ENCODE measurements around the gene MTERF4.

The MTERF4 gene

GRCh38 chr2:241062389-241063092 is 39.5 kb downstream of the MTERF4 start:
- Histone ChIP-seq H3K27ac (no peak overlapping the region), H3K36me3 (replicated peaks) (no peaks in the 10 kb centered on the region), H3K4me3 (ENCODE audit: low read depth, low read length) (no peak overlapping the region), H3K27me3 (replicated peaks) (peaks cover 4% of the 10 kb centered on the region)
- TF ChIP-seq, protein P1, sequence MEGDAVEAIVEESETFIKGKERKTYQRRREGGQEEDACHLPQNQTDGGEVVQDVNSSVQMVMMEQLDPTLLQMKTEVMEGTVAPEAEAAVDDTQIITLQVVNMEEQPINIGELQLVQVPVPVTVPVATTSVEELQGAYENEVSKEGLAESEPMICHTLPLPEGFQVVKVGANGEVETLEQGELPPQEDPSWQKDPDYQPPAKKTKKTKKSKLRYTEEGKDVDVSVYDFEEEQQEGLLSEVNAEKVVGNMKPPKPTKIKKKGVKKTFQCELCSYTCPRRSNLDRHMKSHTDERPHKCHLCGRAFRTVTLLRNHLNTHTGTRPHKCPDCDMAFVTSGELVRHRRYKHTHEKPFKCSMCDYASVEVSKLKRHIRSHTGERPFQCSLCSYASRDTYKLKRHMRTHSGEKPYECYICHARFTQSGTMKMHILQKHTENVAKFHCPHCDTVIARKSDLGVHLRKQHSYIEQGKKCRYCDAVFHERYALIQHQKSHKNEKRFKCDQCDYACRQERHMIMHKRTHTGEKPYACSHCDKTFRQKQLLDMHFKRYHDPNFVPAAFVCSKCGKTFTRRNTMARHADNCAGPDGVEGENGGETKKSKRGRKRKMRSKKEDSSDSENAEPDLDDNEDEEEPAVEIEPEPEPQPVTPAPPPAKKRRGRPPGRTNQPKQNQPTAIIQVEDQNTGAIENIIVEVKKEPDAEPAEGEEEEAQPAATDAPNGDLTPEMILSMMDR (IDR thresholded peaks at IDR 0.05; ENCODE audit: low read depth, low read length, missing control alignments), result no peak
- in situ Hi-C loops (cut with HindIII; ENCODE audit: low pct_ligation_motif_present, low sequenced_read_pairs), result no loop called here
- DNase-seq, result no peak

- peaks cover 4% of the 10 kb centered on the region for H3K27me3 ChIP-seq (replicated peaks)
- in situ Hi-C loops (cut with HindIII; ENCODE audit: low pct_ligation_motif_present, low sequenced_read_pairs), result no loop called here
- H3K36me3 ChIP-seq (replicated peaks), result no peaks in the 10 kb centered on the region
- TF ChIP-seq, protein P1 (IDR thresholded peaks at IDR 0.05; ENCODE audit: low read depth, low read length, missing control alignments), result no peak
- H3K4me3 ChIP-seq (ENCODE audit: low read depth, low read length), result no peak overlapping the region
- DNase-seq, result no peak
- no peak overlapping the region for H3K27ac ChIP-seq
Observed at GRCh38 chr2:241061275-241061674, 40.8 kb downstream of the MTERF4 start.

DNA sequence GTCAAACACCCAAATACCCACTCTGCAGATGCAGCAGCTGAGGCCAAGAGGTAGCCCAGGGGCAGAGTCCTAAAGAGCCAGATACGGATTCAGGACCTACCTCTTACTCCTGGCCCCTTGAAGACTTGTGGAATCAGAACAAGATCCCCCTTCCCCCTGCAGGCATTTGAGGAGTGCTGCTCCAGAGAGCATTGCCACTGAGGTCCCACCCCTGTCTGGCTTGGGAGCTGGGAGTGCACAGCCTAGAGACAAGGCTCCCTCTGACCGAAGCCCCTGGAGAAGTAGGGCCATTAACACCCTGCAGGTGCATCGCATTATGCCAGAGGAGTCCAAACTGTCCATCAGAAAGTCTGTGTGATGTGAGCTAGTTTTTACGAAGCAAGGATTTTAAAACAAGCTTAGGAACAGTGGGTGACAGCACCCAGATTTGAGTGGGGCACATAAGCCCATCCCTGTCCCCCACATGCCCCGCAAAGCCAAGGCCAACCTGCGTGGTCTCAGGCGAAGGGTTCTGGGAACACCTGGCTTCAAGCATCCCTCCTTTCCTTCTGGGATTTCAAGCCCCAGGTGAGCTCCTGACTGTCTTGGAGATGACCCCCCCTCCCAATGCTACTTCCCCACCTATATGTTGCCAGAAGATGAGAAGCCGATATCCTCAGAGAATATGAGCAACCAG is 48.4 kb downstream of the MTERF4 start:
- Histone ChIP-seq H3K27ac (no peak overlapping the region), H3K27me3 (replicated peaks) (no peaks in the 10 kb centered on the region), H3K4me3 (ENCODE audit: low read depth, low read length) (no peak overlapping the region), H3K36me3 (replicated peaks) (no peaks in the 10 kb centered on the region)
- in situ Hi-C loops (cut with HindIII; ENCODE audit: low pct_ligation_motif_present, low sequenced_read_pairs), result no loop called here
- TF ChIP-seq, protein P1 (IDR thresholded peaks at IDR 0.05; ENCODE audit: low read depth, low read length, missing control alignments), result no peak
- DNase-seq, result no peak

GRCh38 chr2:241052677-241053360 is 49.3 kb downstream of the MTERF4 start:
- no peak for DNase-seq
- TF ChIP-seq, protein P1 (IDR thresholded peaks at IDR 0.05; ENCODE audit: low read depth, low read length, missing control alignments), result no peak
- Histone ChIP-seq H3K27ac (no peak overlapping the region), H3K27me3 (replicated peaks) (no peaks in the 10 kb centered on the region), H3K4me3 (ENCODE audit: low read depth, low read length) (no peak overlapping the region), H3K36me3 (replicated peaks) (no peaks in the 10 kb centered on the region)
- in situ Hi-C loops (cut with HindIII; ENCODE audit: low pct_ligation_motif_present, low sequenced_read_pairs), result no loop called here

DNA sequence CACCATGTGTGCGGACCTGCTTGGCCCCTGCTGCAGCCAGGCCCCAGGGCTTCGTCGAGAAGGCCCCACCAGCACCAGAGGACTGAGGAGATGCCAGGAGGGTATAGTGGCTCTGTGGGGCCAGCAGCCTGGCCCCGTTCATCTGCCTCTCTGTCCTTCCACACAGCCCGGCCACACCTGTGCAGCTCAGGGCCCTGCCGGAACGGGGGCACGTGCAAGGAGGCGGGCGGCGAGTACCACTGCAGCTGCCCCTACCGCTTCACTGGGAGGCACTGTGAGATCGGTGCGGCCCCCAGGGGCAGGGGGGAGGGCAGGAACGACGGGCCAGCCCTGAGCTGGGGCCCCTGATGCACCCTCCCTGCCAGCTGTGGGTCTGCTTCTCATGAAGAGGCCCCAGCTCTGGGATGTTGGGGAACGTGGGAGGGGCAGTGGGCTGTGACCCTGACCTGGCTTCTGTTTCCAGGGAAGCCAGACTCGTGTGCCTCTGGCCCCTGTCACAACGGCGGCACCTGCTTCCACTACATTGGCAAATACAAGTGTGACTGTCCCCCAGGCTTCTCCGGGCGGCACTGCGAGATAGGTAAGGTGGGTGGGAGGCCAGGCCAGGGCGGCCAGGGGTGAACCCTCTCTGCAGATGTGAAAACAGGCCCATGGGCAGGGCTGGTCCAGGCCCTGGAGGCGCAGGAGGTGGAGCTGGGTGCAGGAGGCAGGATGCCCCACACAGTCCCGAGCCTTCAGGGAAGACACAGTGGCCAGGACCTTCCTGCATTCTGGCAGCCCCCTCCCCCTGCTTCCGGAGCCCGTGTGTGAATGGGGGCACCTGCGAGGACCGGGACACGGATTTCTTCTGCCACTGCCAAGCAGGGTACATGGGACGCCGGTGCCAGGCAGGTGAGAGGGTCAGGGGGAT is 50.3 kb downstream of the MTERF4 start:
- TF ChIP-seq, protein P1 (IDR thresholded peaks at IDR 0.05; ENCODE audit: low read depth, low read length, missing control alignments), result no peak
- Histone ChIP-seq H3K4me3 (ENCODE audit: low read depth, low read length) (no peak overlapping the region), H3K27ac (no peak overlapping the region), H3K36me3 (replicated peaks) (no peaks in the 10 kb centered on the region), H3K27me3 (replicated peaks) (no peaks in the 10 kb centered on the region)
- in situ Hi-C loops (cut with HindIII; ENCODE audit: low pct_ligation_motif_present, low sequenced_read_pairs), result no loop called here
- DNase-seq, result no peak

Data from brain microvascular endothelial cell (primary cell).